Parietal lobe (tissue), 1 donor: ENCODE results near the gene OCEL1. TPM values are rescaled to one million over a fixed set of nuclear protein-coding genes. Genes with fewer than 3 reads are reported as not detected.

ENCODE experiments used
- total RNA-seq: library from RNA; depleted of rRNA; stranded (reverse); fragments of >200 nt; gene quantifications from one replicate; pipeline ENCODE4 v1.2.3, GENCODE V29; 2014

OCEL1 gene, protein sequence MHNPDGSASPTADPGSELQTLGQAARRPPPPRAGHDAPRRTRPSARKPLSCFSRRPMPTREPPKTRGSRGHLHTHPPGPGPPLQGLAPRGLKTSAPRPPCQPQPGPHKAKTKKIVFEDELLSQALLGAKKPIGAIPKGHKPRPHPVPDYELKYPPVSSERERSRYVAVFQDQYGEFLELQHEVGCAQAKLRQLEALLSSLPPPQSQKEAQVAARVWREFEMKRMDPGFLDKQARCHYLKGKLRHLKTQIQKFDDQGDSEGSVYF
- total RNA-seq: 0.94 TPM

DNA sequence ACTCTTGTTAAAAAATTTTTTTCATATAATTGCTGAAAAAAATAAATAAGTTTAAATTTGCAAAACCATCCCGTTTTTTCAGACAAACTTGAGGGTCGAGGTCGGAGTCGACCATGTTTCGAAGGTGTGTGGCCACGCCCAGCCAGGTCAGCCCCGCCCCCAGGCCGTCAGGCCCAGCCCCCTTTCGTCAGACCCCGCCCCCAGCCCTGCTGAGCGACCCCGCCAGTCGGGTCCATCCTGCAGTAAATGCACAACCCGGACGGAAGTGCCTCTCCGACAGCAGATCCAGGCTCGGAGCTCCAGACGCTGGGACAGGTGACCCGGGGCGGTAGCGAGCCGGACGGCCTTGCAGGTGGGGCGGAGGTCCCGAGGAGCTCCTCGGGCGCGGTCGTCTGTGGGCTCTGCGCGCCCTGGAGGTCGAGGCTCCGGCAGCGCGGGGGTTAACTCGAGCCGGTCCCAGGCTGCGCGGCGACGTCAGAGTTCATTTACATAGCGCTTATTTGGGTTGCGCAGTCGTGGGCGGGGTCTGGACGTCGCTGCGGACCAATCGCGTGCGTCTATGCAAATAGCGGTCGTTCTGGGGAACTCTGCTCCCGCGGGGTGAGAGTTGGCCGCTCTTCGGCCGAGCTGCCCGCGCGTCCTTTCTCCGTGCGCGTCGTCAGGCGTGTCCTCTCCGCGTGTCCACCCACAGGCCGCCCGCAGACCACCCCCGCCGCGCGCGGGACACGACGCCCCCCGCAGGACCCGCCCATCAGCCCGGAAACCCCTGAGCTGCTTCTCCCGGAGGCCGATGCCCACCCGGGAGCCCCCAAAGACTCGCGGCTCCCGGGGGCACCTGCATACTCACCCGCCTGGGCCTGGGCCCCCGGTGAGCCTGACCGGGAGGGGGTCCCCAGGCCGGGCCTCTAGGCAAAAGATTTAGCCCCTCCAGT is at the start of gene OCEL1:
OCEL1 (plus strand) TSS at position 225 of the 932 bp plus-strand sequence; CDS start at position 247, 22 bp downstream.

DNA sequence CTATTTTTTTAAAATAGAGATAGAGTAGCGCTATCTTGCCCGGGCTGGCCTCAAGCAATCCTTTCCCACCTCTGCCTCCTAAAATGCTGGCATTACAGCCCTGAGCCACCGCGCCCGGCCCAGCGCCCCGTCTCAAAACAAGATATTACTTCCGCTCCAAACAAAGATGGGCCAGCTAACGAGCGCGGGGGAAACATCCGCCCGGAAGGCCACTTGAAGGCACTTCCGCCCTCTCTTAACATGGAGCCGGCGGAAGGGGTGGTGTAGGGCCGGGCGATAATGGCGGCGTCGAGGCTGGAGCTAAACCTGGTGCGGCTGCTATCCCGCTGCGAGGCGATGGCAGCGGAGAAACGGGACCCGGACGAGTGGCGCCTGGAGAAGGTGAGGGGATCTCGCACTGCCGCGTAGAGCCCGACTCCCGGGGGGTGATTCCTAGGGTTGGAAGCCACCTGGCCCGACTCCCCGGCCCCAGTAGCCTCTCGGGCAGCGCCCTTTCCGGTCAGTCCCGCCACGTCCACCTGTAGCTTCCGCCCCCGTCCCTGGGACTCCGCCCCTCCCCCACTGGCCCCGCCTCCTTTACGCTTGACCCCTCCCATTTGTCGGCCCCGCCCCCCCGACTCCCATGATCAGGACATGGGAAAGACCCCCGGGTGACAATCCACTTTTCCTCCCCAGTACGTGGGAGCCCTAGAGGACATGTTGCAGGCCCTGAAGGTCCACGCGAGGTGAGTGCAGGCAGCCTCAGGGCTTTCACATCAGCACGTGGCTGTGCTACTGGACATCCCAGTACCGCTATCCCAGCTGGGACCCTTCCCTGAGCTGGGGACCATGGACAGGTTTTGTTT is 10.7 kb upstream of the OCEL1 start, which contains the start of gene USE1:
USE1 (plus strand) TSS at position 231 of the 845 bp plus-strand sequence; CDS start at position 280, 49 bp downstream.

DNA sequence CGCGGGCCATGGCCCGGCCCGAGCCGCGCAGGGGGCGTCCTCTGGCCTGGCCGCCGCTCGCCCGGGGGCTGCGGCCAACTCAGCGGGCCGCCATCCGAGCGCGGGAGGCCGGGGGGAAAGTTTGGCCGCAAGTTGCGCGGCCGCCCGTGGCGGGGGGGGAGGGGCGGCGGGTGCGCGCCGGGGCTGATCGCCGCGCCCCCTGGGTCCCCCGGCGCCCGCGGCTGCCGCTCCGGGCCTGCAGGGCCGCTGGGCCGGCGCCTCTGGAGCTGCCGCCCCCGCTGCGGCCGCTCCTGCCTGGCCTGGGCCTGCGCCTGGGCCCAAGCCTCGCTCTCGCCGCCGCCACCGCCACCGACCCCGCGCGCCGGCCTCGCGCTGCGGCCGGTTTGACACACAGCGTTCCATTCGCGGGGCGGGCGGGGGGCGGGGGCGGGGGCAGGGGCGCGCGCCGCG is 19.5 kb downstream of the OCEL1 start, which contains the start of gene NR2F6:
NR2F6 (minus strand) TSS at position 385 of the 450 bp plus-strand sequence. CDS start 699 bp downstream, outside the sequence.

DNA sequence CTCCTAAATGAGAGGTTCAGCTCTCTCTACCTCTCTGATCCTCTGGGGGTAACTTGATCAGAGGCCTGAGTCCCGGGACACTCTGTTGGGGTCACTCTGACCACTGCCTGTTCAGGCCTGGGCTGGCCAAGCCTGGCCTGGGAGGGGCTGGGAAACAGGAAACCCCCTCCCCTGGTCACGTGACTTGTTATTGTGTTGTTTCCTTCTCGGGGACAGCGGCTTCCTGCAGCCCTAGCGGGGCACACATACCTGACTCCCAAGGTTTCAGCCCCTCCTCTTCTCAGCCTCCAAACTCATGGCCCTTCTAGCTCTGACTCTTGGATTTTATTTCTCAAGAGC is 38.6 kb downstream of the OCEL1 start, which contains the start of gene USHBP1:
USHBP1 (minus strand) TSS at position 105 of the 339 bp plus-strand sequence. CDS start 446 bp downstream, outside the sequence.

DNA sequence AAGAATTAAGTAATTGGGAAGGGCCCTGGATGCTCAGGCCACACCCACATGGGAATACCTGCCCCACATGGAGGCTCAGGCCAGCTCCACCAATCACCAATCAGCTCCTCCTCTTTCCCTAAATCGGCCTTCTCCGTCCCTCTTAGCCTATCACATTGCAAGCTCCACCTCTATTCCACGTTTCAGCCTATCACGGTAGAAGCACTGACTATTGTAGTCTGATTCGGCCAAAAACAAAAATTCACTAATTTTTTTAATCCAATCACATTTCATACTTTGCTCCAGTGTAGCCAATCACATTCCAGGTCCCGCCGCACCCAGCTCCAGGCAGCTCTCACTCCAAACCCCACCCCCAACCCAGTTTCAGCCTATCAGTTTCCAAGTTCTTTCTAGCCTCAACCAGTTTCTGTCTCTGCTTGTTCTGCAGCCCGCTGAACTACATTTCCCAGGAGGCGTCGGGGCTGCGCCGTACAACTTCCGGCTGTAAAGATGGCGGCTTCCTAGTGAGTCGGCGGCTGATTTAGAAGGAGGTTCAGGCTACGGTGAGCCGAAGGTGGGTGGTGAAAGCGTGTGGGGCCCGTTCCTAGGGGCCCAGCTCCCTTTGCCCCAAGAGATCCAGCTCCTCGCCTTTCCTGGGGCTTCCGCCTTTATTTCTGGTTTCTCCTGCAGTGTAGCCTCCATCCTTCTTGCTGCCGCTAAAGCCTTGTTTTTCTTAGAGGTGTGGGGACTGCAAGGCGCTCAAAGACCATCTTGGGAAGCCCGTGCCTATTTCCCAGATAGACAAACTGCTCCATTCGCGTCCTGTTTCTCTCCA is 41.2 kb downstream of the OCEL1 start, which contains the start of gene BABAM1:
BABAM1 (plus strand) TSS at position 469 of the 814 bp plus-strand sequence. CDS start 1,364 bp downstream, outside the sequence.

Other genes with a start within 250 kb of the OCEL1 start
- 8.1 TPM for gene CPAMD8, start 199.4 kb upstream of the OCEL1 start, total RNA-seq
- 2.5 TPM for gene HAUS8, start 150.8 kb upstream of the OCEL1 start, total RNA-seq
- gene MYO9B, start 150.4 kb upstream of the OCEL1 start, total RNA-seq: 86.1 TPM
- 19.4 TPM for gene USE1, start 10.9 kb upstream of the OCEL1 start, total RNA-seq
- 7.8 TPM for gene NR2F6, start 19.7 kb downstream of the OCEL1 start, total RNA-seq
- 1.3 TPM for gene USHBP1, start 38.5 kb downstream of the OCEL1 start, total RNA-seq
- gene BABAM1, start 41.2 kb downstream of the OCEL1 start, total RNA-seq: 61.3 TPM
- gene ANKLE1, start 55.7 kb downstream of the OCEL1 start, total RNA-seq: 1.3 TPM
- 19.7 TPM for gene ABHD8, start 77.2 kb downstream of the OCEL1 start, total RNA-seq
- 8.1 TPM for gene MRPL34, start 79.6 kb downstream of the OCEL1 start, total RNA-seq
- gene DDA1, start 83.3 kb downstream of the OCEL1 start, total RNA-seq: 9.1 TPM
- gene ANO8, start 108.6 kb downstream of the OCEL1 start, total RNA-seq: 53.8 TPM
- gene GTPBP3, start 111.3 kb downstream of the OCEL1 start, total RNA-seq: 18.8 TPM
- 2.2 TPM for gene PLVAP, start 151.1 kb downstream of the OCEL1 start, total RNA-seq
- gene CCDC194, start 168.0 kb downstream of the OCEL1 start, total RNA-seq: not detected
- 1.6 TPM for gene BST2, start 179.4 kb downstream of the OCEL1 start, total RNA-seq
- 15.0 TPM for gene MVB12A, start 193.8 kb downstream of the OCEL1 start, total RNA-seq
- gene TMEM221, start 222.4 kb downstream of the OCEL1 start, total RNA-seq: 0.63 TPM
- not detected for gene NXNL1, start 234.7 kb downstream of the OCEL1 start, total RNA-seq
- 26.0 TPM for gene SLC27A1, start 244.3 kb downstream of the OCEL1 start, total RNA-seq